NCI-H1105 treated with DMSO at 0.1 percent for 48 hours (cell line): ENCODE data around the gene CHEK2.
"Not testable (repeated sequence)": the region's sequence is repeated elsewhere in the genome, so short reads cannot be mapped to it uniquely, and the experiment has no call there.

Source experiments
- DNase-seq: peaks from one replicate; lab custom pipeline; 2025; lab: John Stamatoyannopoulos, UW

Gene CHEK2

DNA sequence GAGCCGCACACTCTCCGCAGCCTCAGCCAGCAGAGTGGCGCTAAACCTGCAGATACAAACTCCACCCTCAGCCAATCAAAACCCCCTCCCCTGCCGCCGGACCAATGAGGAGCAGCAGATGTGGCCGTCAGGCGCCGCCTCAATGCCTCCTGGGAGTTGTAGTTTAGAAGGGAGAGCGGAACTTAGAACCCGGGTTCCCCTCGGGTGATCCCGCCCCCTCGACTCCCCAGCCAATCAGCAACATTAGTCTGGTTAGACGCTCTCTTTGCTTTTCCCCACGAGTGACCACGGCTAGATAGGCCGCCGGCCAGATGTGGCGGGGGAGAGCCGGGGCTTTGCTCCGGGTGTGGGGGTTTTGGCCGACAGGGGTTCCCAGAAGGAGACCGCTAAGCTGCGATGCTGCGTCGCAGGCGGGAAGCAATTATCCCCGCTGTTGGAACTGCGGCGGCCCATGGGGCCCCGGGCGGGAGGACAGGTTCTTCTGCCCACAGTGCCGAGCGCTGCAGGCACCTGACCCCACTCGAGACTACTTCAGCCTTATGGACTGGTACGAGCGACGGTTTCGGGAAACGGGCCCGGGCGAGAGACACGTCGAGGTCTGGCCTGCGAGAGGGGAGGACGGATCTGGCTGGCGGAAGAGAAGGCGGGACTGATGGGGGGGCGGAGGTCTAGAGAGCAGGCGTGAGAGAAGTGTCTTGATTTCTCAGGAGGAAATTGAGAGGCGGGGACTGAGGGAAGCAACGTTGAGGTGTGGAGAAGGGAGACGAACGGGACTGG lies at the start of gene CHEK2, which contains the start of gene HSCB:
TSS of gene CHEK2 (minus strand) at position 36 of the 777 bp plus-strand sequence. CDS start 7,099 bp downstream, outside the sequence.
TSS of gene HSCB (plus strand) at position 255 of the 777 bp plus-strand sequence. CDS start at position 312, 57 bp downstream.
- peak; percentile 98 for DNase-seq

- no peak for DNase-seq
Measured at GRCh38 chr22:28791124-28791523, 49.5 kb upstream of the CHEK2 start.

GRCh38 chr22:28788601-28789000 lies 47.0 kb upstream of the CHEK2 start:
- DNase-seq: no peak

GRCh38 chr22:28783786-28784671 lies 42.4 kb upstream of the CHEK2 start:
- DNase-seq: no peak

DNA sequence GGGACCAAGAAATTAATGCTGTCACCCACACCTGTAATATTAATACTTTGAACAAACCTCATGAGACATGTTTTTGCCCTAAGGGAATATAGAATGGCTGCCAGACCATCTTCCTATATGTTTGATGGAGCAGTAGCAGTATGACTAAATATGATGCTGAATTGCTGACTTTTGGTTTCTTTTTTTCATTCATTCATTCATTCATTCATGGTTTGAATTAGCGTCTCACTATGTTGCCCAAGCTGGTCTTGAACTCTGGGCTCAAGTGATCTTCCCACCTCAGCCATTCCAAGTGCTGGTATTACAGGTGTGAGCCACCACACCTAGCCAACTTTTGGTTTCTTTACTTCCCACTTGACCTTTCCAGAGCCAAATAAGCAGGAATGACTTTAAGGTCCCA lies 38.7 kb upstream of the CHEK2 start:
- DNase-seq: no peak

- DNase-seq: no peak
Measured at GRCh38 chr22:28779833-28780232, 38.2 kb upstream of the CHEK2 start.

- DNase-seq: no peak
Measured at GRCh38 chr22:28774378-28774777, 32.8 kb upstream of the CHEK2 start.

GRCh38 chr22:28773461-28773867 lies 31.8 kb upstream of the CHEK2 start:
- DNase-seq: no peak

DNA sequence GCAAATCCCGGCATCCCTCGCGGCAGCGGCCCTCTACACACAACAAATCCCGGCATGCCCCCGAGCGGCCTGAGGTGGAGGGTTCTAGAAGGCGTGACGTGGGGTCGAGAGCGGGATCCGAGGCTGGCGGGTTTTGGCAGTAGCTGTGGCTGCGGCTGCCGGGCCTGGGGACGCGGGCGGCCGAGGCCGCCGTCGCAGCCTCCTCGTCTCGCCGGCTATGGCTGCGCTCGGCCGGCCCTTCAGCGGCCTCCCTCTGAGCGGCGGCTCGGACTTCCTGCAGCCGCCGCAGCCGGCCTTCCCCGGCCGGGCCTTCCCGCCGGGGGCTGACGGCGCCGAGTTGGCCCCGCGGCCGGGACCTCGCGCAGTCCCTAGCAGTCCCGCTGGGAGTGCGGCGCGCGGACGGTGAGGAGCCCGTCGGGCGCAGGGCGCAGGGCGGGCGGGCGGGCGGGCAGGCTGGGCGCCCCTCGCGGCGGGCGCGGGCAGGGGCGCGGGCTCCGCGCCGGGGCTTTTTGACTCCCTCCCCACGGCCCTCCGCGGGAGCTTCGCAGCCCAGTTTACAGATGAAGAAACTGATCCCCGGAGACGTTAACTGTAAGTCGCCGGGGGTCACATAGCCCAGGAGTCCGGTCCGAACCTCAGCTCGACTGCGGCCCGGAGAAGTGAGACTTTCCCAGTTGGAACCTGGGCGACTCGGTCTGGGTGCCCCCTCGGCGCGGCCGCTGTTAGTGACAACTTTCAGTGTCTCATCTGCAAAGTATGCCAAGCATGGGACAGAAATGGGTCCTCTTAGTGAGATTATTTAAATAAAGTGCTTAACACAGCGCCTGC lies 31.2 kb upstream of the CHEK2 start, which contains the start of gene CCDC117:
TSS of gene CCDC117 (plus strand) at position 63 of the 828 bp plus-strand sequence. CDS start at position 218, 155 bp downstream.
- peak; percentile 89 for DNase-seq

- DNase-seq: peak; percentile 95
Measured at GRCh38 chr22:28771195-28771791, 29.7 kb upstream of the CHEK2 start.

- DNase-seq: no peak
Measured at GRCh38 chr22:28769394-28770085, 27.9 kb upstream of the CHEK2 start.

- DNase-seq: no peak
Measured at GRCh38 chr22:28768701-28769393, 27.2 kb upstream of the CHEK2 start.

GRCh38 chr22:28766628-28767027 lies 25.0 kb upstream of the CHEK2 start:
- DNase-seq: no peak

GRCh38 chr22:28762000-28762399 lies 20.4 kb upstream of the CHEK2 start:
- not testable (repeated sequence) for DNase-seq

GRCh38 chr22:28761449-28761755 lies 19.8 kb upstream of the CHEK2 start:
- DNase-seq: no peak

DNA sequence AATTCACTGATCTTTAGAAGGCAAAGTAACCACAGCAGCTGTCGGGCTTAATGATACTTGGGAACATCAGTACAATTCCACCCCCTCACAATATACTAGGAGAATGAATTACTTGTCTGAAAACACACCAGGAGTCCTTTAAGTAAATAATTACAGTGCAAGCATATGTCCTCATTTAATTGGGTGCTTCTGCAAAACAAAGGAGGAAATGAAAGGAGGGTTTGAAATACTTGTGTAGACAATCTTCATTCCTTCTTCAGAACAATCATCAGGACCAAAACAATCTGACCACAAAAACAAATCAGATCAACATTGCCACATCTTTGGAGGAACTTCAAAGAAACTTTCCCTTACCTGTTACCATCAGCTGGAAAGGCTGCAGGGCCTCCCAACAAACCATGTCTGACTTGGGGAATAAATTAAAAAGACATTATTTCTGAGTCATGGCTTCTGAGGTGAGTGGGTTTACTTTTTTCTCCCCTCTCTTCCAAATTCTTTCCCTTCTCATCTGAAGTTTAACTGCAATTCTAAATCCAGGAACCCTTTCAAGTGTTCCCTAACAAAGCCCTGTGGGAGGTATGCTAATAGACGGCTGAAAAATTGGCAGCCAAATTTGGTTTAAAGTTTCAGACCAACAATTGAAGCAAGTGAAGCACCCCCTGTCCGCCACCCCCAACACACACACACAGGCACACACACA lies 18.4 kb upstream of the CHEK2 start:
- DNase-seq: peak; percentile 41

DNA sequence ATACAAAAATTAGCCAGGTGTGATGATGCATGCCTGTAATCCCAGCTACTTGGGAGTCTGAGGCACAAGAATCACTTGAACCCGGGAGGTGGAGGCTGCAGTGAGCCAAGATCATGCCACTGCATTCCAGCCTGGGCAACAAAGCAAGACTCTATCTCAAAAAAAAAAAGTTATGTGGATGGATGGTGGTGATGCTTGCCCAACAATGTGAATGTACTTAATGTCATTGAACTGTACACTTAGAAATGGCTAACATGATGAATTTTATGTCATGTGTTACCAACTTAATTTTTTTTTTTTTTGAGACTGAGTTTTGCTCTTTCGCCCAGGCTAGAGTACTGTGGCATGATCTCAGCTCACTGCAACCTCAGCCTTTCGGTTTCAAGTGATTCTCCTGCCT lies 12.9 kb upstream of the CHEK2 start:
- not testable (repeated sequence) for DNase-seq

DNA sequence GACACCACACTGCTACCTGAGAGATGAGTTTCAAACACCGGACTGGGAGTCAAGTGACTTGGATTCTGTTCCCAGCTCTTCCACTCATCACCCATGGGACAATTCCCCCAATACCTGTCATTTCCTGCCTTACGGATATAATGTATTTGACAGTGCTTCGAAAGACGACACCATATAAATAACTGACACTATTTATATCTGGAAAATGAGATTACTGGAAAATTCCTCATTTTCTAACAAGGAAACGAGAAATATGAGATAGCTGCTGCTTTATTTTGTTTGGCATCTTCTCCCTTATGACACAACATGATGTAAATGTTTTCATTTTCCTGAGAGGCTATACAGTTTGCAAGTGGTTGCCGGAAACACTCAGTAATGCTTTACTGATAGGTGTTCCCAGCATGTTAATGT lies 8.9 kb upstream of the CHEK2 start:
- no peak for DNase-seq

DNA sequence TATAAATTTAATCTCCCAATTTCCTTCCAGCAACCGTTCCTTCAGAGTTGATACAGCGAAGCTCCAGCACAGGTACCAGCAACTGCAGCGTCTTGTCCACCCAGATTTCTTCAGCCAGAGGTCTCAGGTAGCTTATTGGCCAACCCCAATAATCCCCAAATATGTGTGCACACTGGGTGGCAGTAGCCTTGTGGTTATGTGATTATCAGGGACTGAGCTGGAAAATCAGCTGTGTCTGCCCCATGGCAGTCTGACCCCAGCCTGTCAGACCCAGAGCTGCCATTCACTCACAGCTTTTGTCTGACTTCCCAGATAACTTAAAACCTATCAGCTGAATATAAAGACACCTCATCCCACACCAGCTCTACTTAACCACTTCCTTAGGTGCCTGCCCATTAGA lies 2.2 kb upstream of the CHEK2 start:
- DNase-seq: no peak

DNA sequence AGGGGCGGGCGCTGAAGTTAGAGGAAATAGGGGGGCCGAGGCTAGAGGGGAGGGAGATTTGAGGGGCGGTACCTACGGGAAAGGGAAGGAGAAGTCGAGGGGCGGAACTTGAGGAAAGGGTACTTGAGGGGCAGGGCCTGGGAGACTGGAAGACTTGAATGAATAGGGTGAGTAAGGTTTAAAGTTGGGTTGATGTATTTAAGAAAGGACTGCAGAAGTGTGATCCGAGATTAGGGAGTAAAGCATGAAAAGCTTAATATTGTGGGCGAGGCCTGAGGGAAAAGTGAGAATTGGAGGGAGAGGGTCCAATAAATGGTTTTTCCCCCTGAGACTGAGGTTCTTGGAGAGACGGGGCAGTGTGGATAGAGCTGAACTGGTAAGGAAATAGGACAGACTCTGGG lies 942 bp upstream of the CHEK2 start:
- no peak for DNase-seq
